Measurements from ENCODE around the gene TENM4. TPM values are rescaled to one million over a fixed set of nuclear protein-coding genes. Genes with fewer than 3 reads are reported as not detected.

The TENM4 gene
- total and polyA plus RNA-seq, 10 of the 15 experiments (the other 5 are each of a cell fraction or from before 2014, with no cell fraction given) = 0.03 to 0.12 (median 0.06) TPM; not detected in 7

DNA sequence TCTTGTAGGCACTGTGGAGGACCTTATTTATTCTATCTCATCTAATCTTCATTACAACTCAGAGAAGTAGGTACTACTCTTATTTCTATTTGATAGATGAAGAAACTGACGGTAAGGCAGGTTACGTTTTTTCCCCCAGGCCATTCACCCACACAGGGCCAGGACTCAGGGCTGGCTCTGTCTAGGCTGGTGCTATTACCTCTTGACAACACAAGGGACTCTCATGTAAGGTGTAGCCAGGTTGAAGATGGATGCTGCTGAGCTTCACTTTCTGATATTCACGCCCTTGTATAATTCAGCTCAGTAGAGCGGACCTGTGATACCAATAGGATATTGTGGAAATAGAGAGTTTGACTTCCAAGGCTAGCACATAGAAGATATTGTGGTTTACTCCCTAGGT is 453.1 kb downstream of the TENM4 start:
- no peak overlapping the region for H3K9ac ChIP-seq (ENCODE audit: control insufficient read depth, insufficient read depth, low read length)
- RAD21 ChIA-PET (ENCODE audit: unreplicated experiment) = no interaction called here
- SMC1A ChIA-PET (ENCODE audit: uncharacterized antibody, unreplicated experiment) = interaction anchor here (1.0 to 1.5 kb wide), 2 partner anchors 9 to 38 kb away, joined by 3 to 4 read pairs; no protein-coding TSS in a partner anchor
- no peak overlapping the region for H3K4me3 ChIP-seq
- WGBS (ENCODE audit: insufficient coverage, insufficient replicate concordance, low lambda C conversion rate, missing lambda C conversion rate) = 12% methylated on average over 4 of the region's 4 CpGs
- TF ChIP-seq ATF7 (IDR thresholded peaks at IDR 0.05; ENCODE audit: low read depth) = no peak
- H3K9me3 ChIP-seq (replicated peaks; ENCODE audit: control insufficient read depth, insufficient read depth, low read length) = no peaks in the 10 kb centered on the region
- H3K27me3 ChIP-seq (replicated peaks in 1 of 2; ENCODE audit: control insufficient read depth in 2 of 2, insufficient read depth in 2 of 2, low read length in 1 of 2) = no peaks in the 10 kb centered on the region; a peak in 1 of 4 replicates
- H3K27ac ChIP-seq (ENCODE audit: control insufficient read depth, insufficient read depth) = no peak overlapping the region
- ATAC-seq (no peak), FAIRE-seq (no peak), DNase-seq (ENCODE audit: low read depth, low spot score) (no peak)
- intact Hi-C loops (cut with micrococcal nuclease; ENCODE audit: unreplicated experiment) = no loop called here
- no peaks in the 10 kb centered on the region for H4K20me1 ChIP-seq (ENCODE audit: control insufficient read depth, insufficient read depth)
- CTCF ChIA-PET = interaction anchor here (0.6 to 1.8 kb wide), 2 partner anchors 9 to 48 kb away, joined by 3 to 6 read pairs; no protein-coding TSS in a partner anchor
- H2AFZ ChIP-seq (ENCODE audit: control insufficient read depth, low read depth, low read length) = no peak overlapping the region
- H3K79me2 ChIP-seq (ENCODE audit: control insufficient read depth, insufficient read depth, low read length) = no peaks in the 10 kb centered on the region
- H3K4me2 ChIP-seq (ENCODE audit: control insufficient read depth, insufficient read depth) = no peak overlapping the region
- BruUV-seq (replicated peaks) = no TSS peak
- in situ Hi-C loops (cut with MboI) = no loop called here
- H3K4me1 ChIP-seq (ENCODE audit: control insufficient read depth, insufficient read depth, low read length) = no peaks in the 10 kb centered on the region
- no peaks in the 10 kb centered on the region for H3K36me3 ChIP-seq (ENCODE audit: control insufficient read depth in 2 of 2, insufficient read depth in 2 of 2, low read length in 1 of 2)
- POLR2A ChIA-PET = no interaction called here

GRCh38 chr11:78986305-78986704 is 454.5 kb downstream of the TENM4 start:
- no peak overlapping the region for H3K27ac ChIP-seq (ENCODE audit: control insufficient read depth, insufficient read depth)
- H3K4me3 ChIP-seq = no peak overlapping the region
- H2AFZ ChIP-seq (ENCODE audit: control insufficient read depth, low read depth, low read length) = no peak overlapping the region
- no peak overlapping the region for H3K9ac ChIP-seq (ENCODE audit: control insufficient read depth, insufficient read depth, low read length)
- ChIA-PET RAD21 (ENCODE audit: unreplicated experiment) (no interaction called here), POLR2A (no interaction called here), SMC1A (ENCODE audit: uncharacterized antibody, unreplicated experiment) (no interaction called here), CTCF (no interaction called here)
- WGBS (ENCODE audit: insufficient coverage, insufficient replicate concordance, low lambda C conversion rate, missing lambda C conversion rate) = 50% methylated on average over 8 of the region's 8 CpGs
- no TSS peak for BruUV-seq (replicated peaks)
- H3K9me3 ChIP-seq (replicated peaks; ENCODE audit: control insufficient read depth, insufficient read depth, low read length) = no peaks in the 10 kb centered on the region
- FAIRE-seq (no peak), DNase-seq (ENCODE audit: low read depth, low spot score) (no peak), ATAC-seq (no peak)
- H3K4me2 ChIP-seq (ENCODE audit: control insufficient read depth, insufficient read depth) = no peak overlapping the region
- no peaks in the 10 kb centered on the region for H3K4me1 ChIP-seq (ENCODE audit: control insufficient read depth, insufficient read depth, low read length)
- in situ Hi-C loops (cut with MboI) (no loop called here), intact Hi-C loops (cut with micrococcal nuclease; ENCODE audit: unreplicated experiment) (no loop called here)
- no peaks in the 10 kb centered on the region for H3K36me3 ChIP-seq (ENCODE audit: control insufficient read depth in 2 of 2, insufficient read depth in 2 of 2, low read length in 1 of 2)
- no peaks in the 10 kb centered on the region for H3K79me2 ChIP-seq (ENCODE audit: control insufficient read depth, insufficient read depth, low read length)
- H3K27me3 ChIP-seq (replicated peaks in 1 of 2; ENCODE audit: control insufficient read depth in 2 of 2, insufficient read depth in 2 of 2, low read length in 1 of 2) = no peaks in the 10 kb centered on the region; a peak in 1 of 4 replicates
- TF ChIP-seq RBBP5 (conservative IDR thresholded peaks at IDR 0.05) = no peak
- TF ChIP-seq ZZZ3 (IDR thresholded peaks at IDR 0.05; ENCODE audit: control insufficient read depth, insufficient read length, low read depth) = no peak
- H4K20me1 ChIP-seq (ENCODE audit: control insufficient read depth, insufficient read depth) = no peaks in the 10 kb centered on the region
